Amniotic stem cell (primary cell): ENCODE measurements around the gene PARVA.

Source experiments
- DNase-seq: peaks from one replicate; lab custom pipeline; 2025; lab: John Stamatoyannopoulos, UW

Gene PARVA

GRCh38 chr11:12376259-12377081 lies 901 bp upstream of the PARVA start:
- DNase-seq, result no peak

- DNase-seq, result peak; percentile 77
These were observed 638 bp downstream of the PARVA start for GRCh38 chr11:12377824-12378593.

- DNase-seq, result no peak
These were observed 3.4 kb downstream of the PARVA start for GRCh38 chr11:12380565-12381325.

- no peak for DNase-seq
These were observed 4.5 kb downstream of the PARVA start for GRCh38 chr11:12381875-12382274.

- DNase-seq, result no peak
These were observed 5.1 kb downstream of the PARVA start for GRCh38 chr11:12382451-12382850.

- no peak for DNase-seq
These were observed 8.9 kb downstream of the PARVA start for GRCh38 chr11:12386309-12386708.

GRCh38 chr11:12386745-12387144 lies 9.4 kb downstream of the PARVA start:
- DNase-seq, result no peak

GRCh38 chr11:12388173-12388572 lies 10.8 kb downstream of the PARVA start:
- no peak for DNase-seq

GRCh38 chr11:12388939-12389670 lies 11.7 kb downstream of the PARVA start:
- DNase-seq, result no peak

GRCh38 chr11:12389676-12390657 lies 12.6 kb downstream of the PARVA start:
- no peak for DNase-seq

GRCh38 chr11:12390687-12391110 lies 13.3 kb downstream of the PARVA start:
- no peak for DNase-seq

- no peak for DNase-seq
These were observed 15.3 kb downstream of the PARVA start for GRCh38 chr11:12392672-12393071.

GRCh38 chr11:12393691-12394090 lies 16.3 kb downstream of the PARVA start:
- DNase-seq, result no peak

GRCh38 chr11:12394601-12395000 lies 17.2 kb downstream of the PARVA start:
- DNase-seq, result no peak

GRCh38 chr11:12395333-12395732 lies 18.0 kb downstream of the PARVA start:
- no peak for DNase-seq

GRCh38 chr11:12397931-12398334 lies 20.6 kb downstream of the PARVA start:
- peak; percentile 85 for DNase-seq

GRCh38 chr11:12399355-12399754 lies 22.0 kb downstream of the PARVA start:
- DNase-seq, result no peak

- no peak for DNase-seq
These were observed 24.7 kb downstream of the PARVA start for GRCh38 chr11:12402025-12402424.

GRCh38 chr11:12402691-12403120 lies 25.3 kb downstream of the PARVA start:
- no peak for DNase-seq
